H9 (cell line): Measurements from ENCODE around the gene SNX18. TPM values are rescaled to one million over a fixed set of nuclear protein-coding genes. Genes with fewer than 3 reads are reported as not detected.
"Not testable (repeated sequence)": the region's sequence is repeated elsewhere in the genome, so short reads cannot be mapped to it uniquely, and the experiment has no call there.

Experiments
- DNase-seq: peaks from one replicate; pipeline ENCODE4 v3.0.0-alpha.2; 2017
- H2AFZ ChIP-seq: one replicate; pipeline ENCODE4 v1.6.1; 2013; ENCODE audit warnings: mild to moderate bottlenecking, low read length, control low read depth, moderate library complexity
- H2AK5ac ChIP-seq: 2 replicates; pipeline ENCODE4 v1.6.1; 2013; ENCODE audit warnings: low read length, control low read depth, mixed read lengths; ENCODE audit not compliant: insufficient read length
- H2BK120ac ChIP-seq: one replicate; pipeline ENCODE4 v1.6.1; 2013; ENCODE audit warnings: low read depth, mild to moderate bottlenecking, low read length, control low read depth, inconsistent platforms; ENCODE audit not compliant: poor library complexity, severe bottlenecking
- H2BK12ac ChIP-seq: 2 replicates; pipeline ENCODE4 v1.6.1; 2013; ENCODE audit warnings: low read length, control low read depth, mixed read lengths, low read depth; ENCODE audit not compliant: insufficient read length
- H2BK15ac ChIP-seq: 2 replicates; pipeline ENCODE4 v1.6.1; 2013; ENCODE audit warnings: low read depth, low read length, control low read depth
- H2BK20ac ChIP-seq: one replicate; pipeline ENCODE4 v1.6.1; 2013; ENCODE audit warnings: low read depth, mild to moderate bottlenecking, low read length, control low read depth, inconsistent platforms; ENCODE audit not compliant: poor library complexity, severe bottlenecking
- H2BK5ac ChIP-seq: 2 replicates; pipeline ENCODE4 v1.6.1; 2013; ENCODE audit warnings: low read length, control low read depth, mixed read lengths; ENCODE audit not compliant: insufficient read length
- H3K14ac ChIP-seq: 2 replicates; pipeline ENCODE4 v1.6.1; 2013; ENCODE audit warnings: low read length, control low read depth; ENCODE audit not compliant: insufficient read depth
- H3K18ac ChIP-seq: 2 replicates; pipeline ENCODE4 v1.6.1; 2013; ENCODE audit warnings: low read depth, mild to moderate bottlenecking, mixed read lengths, low read length, control low read depth; ENCODE audit not compliant: insufficient read length
- H3K23ac ChIP-seq: 2 replicates; pipeline ENCODE4 v1.6.1; 2013; ENCODE audit warnings: low read length, control low read depth, mixed read lengths, low read depth; ENCODE audit not compliant: insufficient read length
- H3K23me2 ChIP-seq: 2 replicates; pipeline ENCODE4 v1.6.1; 2013; ENCODE audit warnings: low read depth, mild to moderate bottlenecking, mixed read lengths, low read length, control low read depth; ENCODE audit not compliant: insufficient read length, poor library complexity, severe bottlenecking
- H3K27ac ChIP-seq: 2 replicates; pipeline ENCODE4 v1.5.1; 2013; ENCODE audit warnings: low read length, control low read depth, mixed read lengths, low read depth; ENCODE audit not compliant: insufficient read length
- H3K27me3 ChIP-seq: 2 replicates; pipeline ENCODE4 v1.6.1; 2013; ENCODE audit warnings: low read length, control low read depth, inconsistent platforms; ENCODE audit not compliant: insufficient read depth
- H3K4ac ChIP-seq: 2 replicates; pipeline ENCODE4 v1.6.1; 2013; ENCODE audit warnings: low read depth, mild to moderate bottlenecking, control low read depth, inconsistent platforms, low read length, moderate library complexity
- H3K4me1 ChIP-seq: 2 replicates; pipeline ENCODE4 v1.6.1; 2013; ENCODE audit warnings: low read length, control low read depth, inconsistent platforms; ENCODE audit not compliant: insufficient read depth
- H3K4me2 ChIP-seq: 2 replicates; pipeline ENCODE4 v1.6.1; 2013; ENCODE audit warnings: low read length, control low read depth, mixed read lengths; ENCODE audit not compliant: insufficient read length, insufficient read depth
- H3K56ac ChIP-seq: 2 replicates; pipeline ENCODE4 v1.6.1; 2013; ENCODE audit warnings: low read depth, mild to moderate bottlenecking, mixed read lengths, low read length, control low read depth; ENCODE audit not compliant: insufficient read length
- H3K79me1 ChIP-seq: 2 replicates; pipeline ENCODE4 v1.6.1; 2013; ENCODE audit warnings: low read depth, mild to moderate bottlenecking, moderate library complexity, low read length, control low read depth, inconsistent platforms; ENCODE audit not compliant: insufficient read depth, poor library complexity, severe bottlenecking
- H3K79me2 ChIP-seq: 2 replicates; pipeline ENCODE4 v1.6.1; 2013; ENCODE audit warnings: low read length, control low read depth, inconsistent platforms; ENCODE audit not compliant: insufficient read depth
- H3K9ac ChIP-seq: 2 replicates; pipeline ENCODE4 v1.6.1; 2013; ENCODE audit warnings: low read length, control low read depth, mixed read lengths; ENCODE audit not compliant: insufficient read length; ENCODE audit errors: extremely low read depth
- H3K9me3 ChIP-seq: one replicate; pipeline ENCODE4 v1.6.1; 2013; ENCODE audit warnings: low read depth, low read length, inconsistent platforms; ENCODE audit not compliant: control insufficient read depth
- H3T11ph ChIP-seq: one replicate; pipeline ENCODE4 v1.6.1; 2013; ENCODE audit warnings: mild to moderate bottlenecking, low read length, control low read depth, inconsistent platforms
- H4K20me1 ChIP-seq: one replicate; pipeline ENCODE4 v1.6.1; 2013; ENCODE audit not compliant: control insufficient read depth, insufficient read length, insufficient read depth
- H4K5ac ChIP-seq: 2 replicates; pipeline ENCODE4 v1.6.1; 2013; ENCODE audit warnings: low read depth, mild to moderate bottlenecking, mixed read lengths, low read length, control low read depth; ENCODE audit not compliant: insufficient read length
- H4K8ac ChIP-seq: replicated peaks from 2 replicates; pipeline ENCODE4 v1.6.1; 2013; ENCODE audit warnings: low read length, control low read depth, mixed read lengths, low read depth; ENCODE audit not compliant: insufficient read length
- H4K91ac ChIP-seq: 2 replicates; pipeline ENCODE4 v1.6.1; 2013; ENCODE audit warnings: low read depth, mild to moderate bottlenecking, moderate library complexity, mixed read lengths, low read length, control low read depth; ENCODE audit not compliant: insufficient read length
- H3K27ac Mint-ChIP-seq, 3 experiments: 2 replicates in 2 of 3; 3 replicates in 1 of 3; pipeline ENCODE4 v1.8.0; 2020 to 2021; ENCODE audit warnings: mixed read lengths in 3 of 3, mild to moderate bottlenecking in 1 of 3, moderate library complexity in 1 of 3
- H3K27me3 Mint-ChIP-seq: 2 replicates; pipeline ENCODE4 v1.8.0; 2021; ENCODE audit warnings: low read depth, mild to moderate bottlenecking, moderate library complexity, mixed read lengths
- H3K36me3 Mint-ChIP-seq, 3 experiments: 2 replicates in 2 of 3; 3 replicates in 1 of 3; pipeline ENCODE4 v1.8.0; 2020 to 2021; ENCODE audit warnings: low read depth in 3 of 3, mixed read lengths in 3 of 3; ENCODE audit not compliant: insufficient read depth in 1 of 3
- H3K4me1 Mint-ChIP-seq, 2 experiments: 2 replicates each; pipeline ENCODE4 v1.8.0; 2020; ENCODE audit warnings: mixed read lengths in 2 of 2
- H3K4me3 Mint-ChIP-seq, 2 experiments: 2 replicates in 1 of 2; 3 replicates in 1 of 2; pipeline ENCODE4 v1.8.0; 2020 to 2021; ENCODE audit warnings: mild to moderate bottlenecking in 2 of 2, mixed read lengths in 2 of 2, moderate library complexity in 1 of 2
- H3K9me3 Mint-ChIP-seq, 2 experiments: 2 replicates in 1 of 2; 3 replicates in 1 of 2; pipeline ENCODE4 v1.8.0; 2020; ENCODE audit warnings: mild to moderate bottlenecking in 2 of 2, mixed read lengths in 2 of 2, moderate library complexity in 1 of 2
- WGBS: extraction: QIAGEN DNeasy Blood & Tissue Kit; methylation state at CpG from one replicate; pipeline ENCODE4 v1.1.7; 2013; ENCODE audit warnings: missing lambda C conversion rate, low lambda C conversion rate, mixed read lengths; ENCODE audit not compliant: insufficient read length; ENCODE audit errors: extremely low coverage; 5-methylcytosine and 5-hydroxymethylcytosine counted together
- total RNA-seq: library from RNA; stranded (reverse); gene quantifications from 2 replicates; pipeline ENCODE4 v1.2.1, GENCODE V29; 2021

SNX18 gene
- total RNA-seq, 1 experiment from 2014 or later, result 17.2 TPM

DNA sequence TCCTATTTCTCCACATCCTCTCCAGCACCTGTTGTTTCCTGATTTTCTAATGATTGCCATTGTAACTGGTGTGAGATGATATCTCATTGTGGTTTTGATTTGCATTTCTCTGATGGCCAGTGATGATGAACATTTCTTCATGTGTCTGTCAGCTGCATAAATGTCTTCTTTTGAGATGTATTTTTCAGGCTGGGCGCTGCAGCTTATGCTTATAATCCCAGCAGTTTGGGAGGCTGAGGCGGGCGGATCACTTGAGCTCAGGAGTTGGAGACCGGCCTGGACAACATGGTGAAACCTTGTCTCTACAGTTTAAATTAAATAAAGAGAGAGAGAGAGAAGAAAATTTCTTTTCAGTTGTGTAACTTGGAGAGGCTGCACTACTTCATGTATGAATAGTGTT lies 19.3 kb downstream of the SNX18 start:
- not testable (repeated sequence) for H4K8ac ChIP-seq, H3K27ac Mint-ChIP-seq, H2BK5ac ChIP-seq, H3K9ac ChIP-seq, H3K9me3 ChIP-seq, H3K4ac ChIP-seq, H2BK12ac ChIP-seq, H3K27me3 Mint-ChIP-seq, DNase-seq, H3T11ph ChIP-seq, H4K91ac ChIP-seq, H3K23me2 ChIP-seq, H2AK5ac ChIP-seq, H3K18ac ChIP-seq, H3K36me3 Mint-ChIP-seq, H3K79me1 ChIP-seq, H2AFZ ChIP-seq, H3K27ac ChIP-seq, H3K14ac ChIP-seq, H3K56ac ChIP-seq, H3K4me2 ChIP-seq, H2BK120ac ChIP-seq, H3K9me3 Mint-ChIP-seq, H3K79me2 ChIP-seq, H3K4me1 ChIP-seq, H4K5ac ChIP-seq, H3K4me3 Mint-ChIP-seq, H3K23ac ChIP-seq, H4K20me1 ChIP-seq, H3K27me3 ChIP-seq, H2BK20ac ChIP-seq, H2BK15ac ChIP-seq
- H3K4me1 Mint-ChIP-seq, result peaks cover 13 to 15% of the 10 kb centered on the region in 2 experiments
- WGBS, result no CpG with 5 or more reads among the region's 4 CpGs
